Stimulated activated CD4-positive, alpha-beta T cell treated with anti-CD3 and anti-CD28 coated beads, Interleukin-2, amount 100 ng/mL, for 4 hours (primary cell): ENCODE data around the gene PPP3CA.

Experiments used
- DNase-seq: peaks from one replicate; pipeline ENCODE4 v3.0.0-alpha.2; 2020; ENCODE audit warnings: low read depth

PPP3CA gene

GRCh38 chr4:101288365-101289145 lies 58.8 kb downstream of the PPP3CA start:
- no peak for DNase-seq

DNA sequence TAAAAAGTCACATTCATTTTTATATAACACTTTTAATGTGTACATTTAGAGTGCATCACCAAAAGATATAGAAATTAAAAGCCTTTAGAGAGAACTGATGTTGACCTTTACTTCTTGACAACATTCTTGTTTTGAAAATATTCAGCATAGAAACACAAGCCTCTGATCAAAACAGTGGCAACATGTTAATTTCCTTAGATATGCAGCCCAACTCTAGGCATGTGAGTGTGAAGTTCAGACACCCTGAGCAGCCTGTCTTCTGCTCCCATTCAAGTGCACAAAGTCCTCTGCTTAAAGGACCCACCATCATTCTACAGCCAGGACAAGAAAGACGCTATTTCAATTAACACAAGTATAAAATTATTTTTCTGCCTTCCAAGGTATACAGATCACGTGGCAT lies 60.0 kb downstream of the PPP3CA start:
- DNase-seq: no peak

- no peak for DNase-seq
These were observed 60.7 kb downstream of the PPP3CA start for GRCh38 chr4:101286663-101287062.

- no peak for DNase-seq
These were observed 61.3 kb downstream of the PPP3CA start for GRCh38 chr4:101285985-101286384.

DNA sequence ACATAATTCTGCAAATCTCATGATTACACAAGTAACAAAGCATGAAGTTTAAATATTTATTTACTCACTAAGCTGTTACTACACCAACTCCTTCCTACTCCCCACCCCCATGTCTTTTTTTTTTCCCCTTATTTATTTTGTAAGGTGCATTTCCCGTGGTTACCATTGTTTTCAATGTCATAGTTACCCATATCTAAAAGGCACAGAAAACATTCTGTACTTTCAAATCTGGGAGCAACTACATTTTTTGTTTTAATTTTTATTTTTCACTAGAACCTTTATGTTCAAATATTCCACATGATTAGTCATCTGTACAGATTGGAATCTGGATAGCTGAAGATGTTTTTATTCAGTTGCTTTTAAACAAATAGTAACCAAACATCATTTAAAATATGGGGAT lies 62.8 kb downstream of the PPP3CA start:
- no peak for DNase-seq

DNA sequence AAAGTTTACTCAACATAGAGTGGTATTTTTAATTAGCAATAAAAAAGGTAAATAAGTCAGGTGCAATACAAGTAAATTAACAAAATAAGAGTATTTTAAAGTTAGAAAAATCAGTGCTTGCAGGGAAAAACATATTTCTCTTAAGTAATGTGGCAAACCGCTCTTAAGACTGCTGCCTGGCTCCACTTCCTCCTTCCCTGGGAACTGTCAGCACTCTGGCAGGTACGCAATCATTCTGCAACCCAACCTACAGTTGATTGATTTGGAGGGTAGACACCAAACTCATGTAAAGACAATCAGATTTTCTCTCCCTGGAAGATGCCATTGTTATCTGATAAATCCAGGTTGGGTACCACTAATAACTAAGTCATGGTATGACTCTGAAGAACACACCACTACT lies 63.9 kb downstream of the PPP3CA start:
- DNase-seq: no peak

DNA sequence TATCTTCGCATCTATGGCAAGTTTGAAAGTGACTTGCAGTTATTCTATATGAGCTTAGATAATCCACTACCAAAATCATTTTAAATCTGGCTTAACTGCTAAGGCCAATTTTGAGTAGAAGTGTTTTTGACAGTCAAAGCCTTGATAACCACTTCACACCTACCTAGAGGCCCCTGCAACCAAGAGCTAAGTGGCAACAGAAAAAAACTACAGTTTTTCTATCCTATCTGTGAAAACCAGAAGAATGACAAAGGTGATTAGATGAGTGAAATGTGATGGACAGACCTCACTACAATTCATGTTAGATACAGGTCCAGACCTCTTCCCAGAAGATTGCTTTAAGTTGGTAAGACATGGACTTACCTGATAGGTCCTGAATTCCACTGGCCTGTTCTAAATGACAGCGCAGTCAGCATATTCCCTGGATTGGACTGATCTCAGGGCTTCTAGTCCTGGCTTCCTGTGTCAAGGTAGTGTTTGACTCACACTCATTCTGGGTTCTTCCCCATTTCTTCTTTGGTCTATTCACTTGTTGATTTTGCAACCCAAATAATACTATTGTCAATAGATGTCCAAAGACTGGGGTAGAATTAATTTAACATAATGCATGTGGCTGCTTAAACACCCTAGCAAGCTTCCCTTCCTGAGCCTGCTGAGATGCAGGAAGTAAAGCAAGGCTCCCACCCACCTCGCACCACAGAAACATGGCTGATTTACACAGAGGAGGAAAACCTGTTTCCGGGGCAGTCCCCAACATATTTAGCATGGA lies 65.1 kb downstream of the PPP3CA start:
- peak; percentile 22 for DNase-seq

GRCh38 chr4:101280866-101281600 lies 66.3 kb downstream of the PPP3CA start:
- DNase-seq: no peak

DNA sequence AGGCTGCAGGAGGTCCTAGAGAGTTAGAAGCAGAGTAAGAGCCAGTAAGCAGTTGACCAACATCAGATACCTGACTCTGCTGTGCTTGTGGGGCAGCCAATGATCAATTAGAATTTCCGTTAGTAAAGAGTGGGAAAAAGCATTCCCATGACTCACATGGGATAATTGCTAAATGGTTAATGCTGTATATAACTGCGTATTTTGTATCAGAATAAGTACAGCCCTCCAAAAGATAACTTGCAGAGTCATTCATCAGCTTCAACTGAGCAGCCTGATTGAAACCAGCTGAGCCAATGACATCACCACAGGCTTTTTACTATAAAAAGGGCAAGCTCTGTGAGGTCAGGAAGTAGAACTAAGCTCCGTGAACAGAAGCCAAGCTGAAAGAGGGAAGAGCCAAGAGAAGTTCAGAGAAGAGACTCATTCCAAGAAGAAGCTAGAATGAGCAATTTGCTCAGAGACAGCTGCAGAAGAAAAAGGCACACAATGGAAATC lies 67.9 kb downstream of the PPP3CA start:
- no peak for DNase-seq

DNA sequence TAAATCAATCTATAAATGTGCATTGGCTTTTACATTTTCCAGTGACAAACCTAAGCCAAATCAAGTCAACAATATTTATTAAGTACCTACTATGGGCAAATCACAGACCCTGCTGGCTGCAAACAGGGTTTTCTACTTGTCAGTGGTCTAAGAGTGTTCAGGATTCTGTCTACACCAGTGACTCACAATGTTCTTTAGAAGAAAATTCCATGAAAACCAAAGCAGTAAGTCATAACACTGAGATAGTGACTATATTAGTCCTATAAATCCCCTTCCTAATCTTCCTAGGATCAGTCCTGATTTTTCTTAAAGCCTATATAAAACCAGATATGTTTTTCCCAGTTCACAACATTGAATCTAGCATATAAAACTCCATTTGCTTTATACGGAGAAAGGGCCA lies 69.7 kb downstream of the PPP3CA start:
- DNase-seq: no peak

DNA sequence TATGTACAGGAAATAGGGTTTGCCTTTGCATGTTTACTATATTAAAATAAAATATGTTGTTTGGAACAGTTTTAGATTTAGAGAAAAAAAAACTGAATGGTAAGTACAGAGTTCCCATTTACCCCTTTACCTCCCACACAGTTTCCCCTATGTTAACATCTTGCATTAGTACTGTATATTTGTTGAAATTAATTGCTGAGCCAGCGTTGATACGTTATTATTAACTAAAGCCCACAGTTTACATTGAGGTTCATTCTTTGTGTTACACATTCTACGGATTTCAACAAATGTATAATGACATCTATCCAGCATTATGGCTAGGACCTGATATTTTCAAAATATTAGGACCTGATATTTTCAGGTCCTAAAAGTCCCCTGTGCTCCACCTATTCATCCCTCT lies 70.7 kb downstream of the PPP3CA start:
- DNase-seq: no peak

DNA sequence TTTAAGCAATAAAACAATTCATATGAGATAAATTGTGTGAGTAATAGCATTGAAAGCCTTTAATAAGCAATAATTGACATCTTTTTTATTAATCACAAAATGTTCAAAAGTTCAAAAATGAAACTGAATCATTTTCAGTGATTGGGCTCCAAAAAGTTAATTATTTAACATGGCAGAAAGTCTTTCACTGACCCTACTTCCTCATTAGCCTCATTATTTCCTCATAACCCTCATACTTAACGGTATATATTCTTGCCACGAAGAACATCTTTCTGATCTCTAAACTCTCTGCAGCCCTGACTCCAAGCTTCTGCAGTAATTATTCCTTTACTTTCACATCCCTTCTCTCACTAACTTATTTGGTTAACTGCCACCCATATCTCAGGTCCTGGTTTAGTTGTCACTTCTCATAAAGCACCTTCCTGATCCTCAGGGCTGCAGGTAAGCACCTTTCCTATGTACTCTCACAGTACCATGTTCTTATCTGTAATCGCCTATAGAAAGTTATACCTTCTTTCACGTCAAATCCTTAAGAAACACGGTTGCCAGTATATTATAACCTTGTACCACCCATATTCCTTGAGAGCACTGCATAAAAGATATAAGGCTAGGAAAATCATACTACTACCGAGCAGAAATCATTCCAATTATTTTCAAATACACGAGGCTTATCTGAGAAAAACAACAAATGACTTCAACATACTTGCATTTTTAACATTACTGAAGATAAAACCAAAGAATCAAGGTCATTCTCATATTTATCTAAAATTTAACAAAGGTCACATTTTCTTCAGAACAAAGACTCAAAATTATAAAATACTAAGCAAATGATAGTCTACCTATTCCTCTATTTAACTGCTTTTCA lies 72.2 kb downstream of the PPP3CA start:
- no peak for DNase-seq

DNA sequence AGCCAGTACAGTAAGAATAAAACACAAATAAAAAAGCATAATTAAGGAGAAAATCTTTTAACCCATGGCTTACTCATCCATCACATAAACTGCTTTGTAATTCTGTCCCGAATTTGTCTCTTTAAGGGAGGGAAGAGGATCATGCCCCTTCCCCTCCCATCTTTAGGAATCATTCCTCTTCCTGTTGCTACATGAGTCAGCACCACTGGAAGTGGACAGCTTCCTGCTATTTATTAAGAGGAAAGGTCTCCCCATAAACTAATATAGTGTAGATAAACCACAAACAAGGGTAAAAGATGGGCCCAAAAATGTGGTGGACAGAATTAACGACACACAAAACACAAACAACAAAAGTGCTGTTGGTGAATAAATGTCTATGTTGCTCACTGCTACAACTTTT lies 75.8 kb downstream of the PPP3CA start:
- DNase-seq: no peak

DNA sequence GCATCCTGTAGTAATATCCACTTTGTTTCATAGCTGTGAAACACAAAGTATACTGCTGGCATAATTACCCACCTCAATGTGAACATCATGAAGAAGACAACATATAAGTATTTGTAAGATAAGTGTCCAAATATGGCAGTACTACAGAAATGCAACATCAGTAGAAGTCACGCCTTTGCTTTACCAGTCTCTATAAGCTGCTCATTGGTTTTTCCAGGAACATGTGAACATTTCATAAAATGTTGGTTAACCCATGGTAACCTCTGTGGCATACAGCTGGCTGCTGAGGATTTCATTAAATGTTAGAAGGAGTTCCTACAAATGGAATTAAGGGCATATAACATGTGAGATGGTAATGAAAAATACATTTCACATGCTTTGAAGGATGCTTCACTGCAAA lies 77.6 kb downstream of the PPP3CA start:
- DNase-seq: no peak

GRCh38 chr4:101265816-101266172 lies 81.5 kb downstream of the PPP3CA start:
- DNase-seq: no peak

DNA sequence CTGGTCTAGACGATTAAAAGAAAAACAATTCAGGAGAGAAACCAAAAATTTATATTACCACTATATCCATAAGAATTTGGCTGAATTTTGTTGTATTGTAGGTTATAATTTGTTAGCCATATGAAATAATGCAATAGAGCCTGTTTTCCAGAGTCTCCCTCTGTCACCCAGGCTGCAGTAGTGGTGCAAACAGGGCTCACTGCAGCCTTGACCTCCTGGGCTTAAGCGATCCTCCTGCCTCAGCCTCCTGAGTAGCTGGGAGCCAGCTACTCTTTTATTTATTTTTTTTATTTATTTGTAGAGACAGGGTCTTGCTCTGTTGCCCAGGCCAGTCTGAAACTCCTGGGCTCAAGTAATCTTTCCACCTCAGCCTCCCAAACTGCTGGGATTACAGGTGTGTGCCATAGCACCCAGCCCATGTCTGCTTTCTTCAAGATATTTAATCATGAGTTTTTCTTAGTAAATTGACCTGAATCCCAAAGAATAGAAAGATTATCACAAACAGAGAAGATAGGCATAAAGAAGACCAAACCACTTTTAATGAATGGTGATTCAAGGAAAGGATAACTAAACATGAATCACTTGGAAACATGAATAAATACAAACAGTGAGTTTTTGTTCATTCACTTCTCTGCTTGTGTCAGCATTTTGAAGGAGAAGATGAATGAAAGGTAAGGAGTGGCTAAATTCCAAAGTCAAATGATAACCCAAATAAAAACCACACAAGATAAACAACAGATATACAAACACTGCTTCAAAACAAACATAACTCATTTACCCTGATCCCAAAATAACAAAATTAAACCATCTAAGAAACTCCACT lies 82.1 kb downstream of the PPP3CA start:
- DNase-seq: no peak

DNA sequence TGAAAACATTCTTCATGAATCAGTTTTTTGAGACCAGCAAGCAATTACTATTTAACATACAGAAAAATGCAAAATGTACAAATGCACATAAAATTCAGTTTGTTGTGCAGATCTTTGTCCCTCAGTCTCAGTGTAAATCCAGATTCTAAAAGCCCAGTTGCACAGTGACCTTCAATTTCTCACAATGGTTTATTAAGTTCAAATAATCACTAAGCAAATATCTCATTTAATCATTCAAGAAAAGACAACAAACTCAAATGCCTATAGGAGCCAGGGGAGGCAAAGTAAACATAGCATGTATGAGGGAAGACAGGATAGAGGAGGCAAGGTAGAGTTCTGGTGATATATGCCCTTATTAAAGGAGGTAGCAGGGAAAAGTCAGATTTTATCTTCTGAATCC lies 82.8 kb downstream of the PPP3CA start:
- no peak for DNase-seq

- no peak for DNase-seq
These were observed 84.6 kb downstream of the PPP3CA start for GRCh38 chr4:101262683-101263082.

- DNase-seq: no peak
These were observed 87.5 kb downstream of the PPP3CA start for GRCh38 chr4:101259876-101260275.

DNA sequence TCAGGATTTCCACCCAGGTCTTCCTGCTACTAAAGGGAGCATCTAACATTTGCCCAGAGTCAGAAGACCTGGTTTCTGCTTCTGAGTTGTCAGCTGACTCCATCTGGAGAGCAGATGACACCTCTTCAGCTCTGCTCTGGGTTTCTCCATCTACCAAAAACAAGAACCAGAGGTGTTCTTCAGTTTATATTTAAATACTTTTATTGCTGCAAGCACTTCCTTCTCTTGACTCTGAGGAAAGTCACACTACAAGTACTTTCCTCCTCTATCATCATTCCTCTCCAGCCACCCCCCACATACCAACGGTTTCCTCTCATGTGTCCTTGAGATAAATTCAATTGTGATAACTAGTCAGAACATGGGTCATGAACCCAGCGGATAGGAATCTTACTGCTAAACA lies 88.4 kb downstream of the PPP3CA start:
- DNase-seq: no peak

DNA sequence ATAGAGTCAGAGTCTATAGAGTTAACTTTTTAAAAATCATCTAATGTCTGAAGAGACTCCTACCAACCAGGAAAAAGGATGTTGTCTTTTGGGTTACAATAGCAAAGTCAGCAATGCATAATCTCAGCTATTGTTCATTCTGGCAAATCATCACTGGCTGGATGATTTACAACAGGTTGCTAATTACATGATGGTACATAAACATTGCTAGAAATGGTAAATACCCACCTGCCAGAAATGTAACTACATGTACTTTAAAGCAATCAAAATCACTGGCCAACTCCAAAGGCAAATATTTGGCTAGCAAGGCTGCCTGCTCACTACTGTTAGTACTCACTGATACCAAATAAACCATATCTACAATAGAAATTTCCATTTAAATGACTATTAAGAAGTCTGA lies 91.1 kb downstream of the PPP3CA start:
- no peak for DNase-seq
